Right forelimb (tissue), 1 donor: ENCODE measurements around the gene TSGA10IP.

Source experiments
- DNase-seq: peaks from one replicate; pipeline ENCODE4 v3.0.0-alpha.2; 2018

Gene TSGA10IP

DNA sequence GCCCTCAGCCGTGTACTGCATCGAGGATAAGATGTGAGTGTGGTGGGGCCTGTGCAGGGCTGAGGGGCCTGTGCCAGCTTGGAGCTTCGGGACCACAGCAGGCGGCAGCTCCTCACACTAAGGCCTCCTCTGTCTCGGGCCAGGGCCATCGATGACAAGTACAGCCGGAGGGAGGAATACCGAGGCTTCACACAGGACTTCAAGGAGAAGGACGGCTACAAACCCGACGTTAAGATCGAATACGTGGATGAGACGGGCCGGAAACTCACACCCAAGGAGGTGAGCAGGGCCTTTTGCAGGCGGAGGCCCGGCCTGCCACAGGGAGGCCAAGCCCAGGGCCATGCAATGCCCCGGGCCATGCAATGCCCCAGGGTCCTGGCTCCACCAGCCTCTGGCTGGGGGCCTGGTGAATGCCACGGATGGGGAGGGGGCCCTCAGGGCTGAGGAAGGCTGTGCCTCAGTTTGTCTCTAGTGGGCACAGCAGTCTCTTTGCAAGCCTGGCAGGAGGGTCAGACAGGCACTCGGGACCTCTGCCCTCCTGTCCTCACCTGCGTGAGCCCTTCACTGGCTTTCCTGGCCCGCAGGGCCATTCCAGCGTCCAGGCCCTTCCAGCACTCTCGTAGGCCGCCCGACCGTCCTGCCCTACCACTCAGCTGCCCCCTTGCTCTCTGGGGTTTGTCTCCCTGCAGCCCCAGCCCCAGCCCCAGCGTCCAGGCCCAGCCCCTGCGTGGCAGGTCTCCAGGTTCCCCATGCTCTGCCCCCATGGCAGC is 32.5 kb downstream of the TSGA10IP start:
- no peak for DNase-seq

- no peak for DNase-seq
Measured at GRCh38 chr11:65978391-65979238, 33.3 kb downstream of the TSGA10IP start.

GRCh38 chr11:65979261-65979759 is 34.0 kb downstream of the TSGA10IP start:
- DNase-seq, result no peak

- no peak for DNase-seq
Measured at GRCh38 chr11:65981101-65981740, 35.9 kb downstream of the TSGA10IP start.

DNA sequence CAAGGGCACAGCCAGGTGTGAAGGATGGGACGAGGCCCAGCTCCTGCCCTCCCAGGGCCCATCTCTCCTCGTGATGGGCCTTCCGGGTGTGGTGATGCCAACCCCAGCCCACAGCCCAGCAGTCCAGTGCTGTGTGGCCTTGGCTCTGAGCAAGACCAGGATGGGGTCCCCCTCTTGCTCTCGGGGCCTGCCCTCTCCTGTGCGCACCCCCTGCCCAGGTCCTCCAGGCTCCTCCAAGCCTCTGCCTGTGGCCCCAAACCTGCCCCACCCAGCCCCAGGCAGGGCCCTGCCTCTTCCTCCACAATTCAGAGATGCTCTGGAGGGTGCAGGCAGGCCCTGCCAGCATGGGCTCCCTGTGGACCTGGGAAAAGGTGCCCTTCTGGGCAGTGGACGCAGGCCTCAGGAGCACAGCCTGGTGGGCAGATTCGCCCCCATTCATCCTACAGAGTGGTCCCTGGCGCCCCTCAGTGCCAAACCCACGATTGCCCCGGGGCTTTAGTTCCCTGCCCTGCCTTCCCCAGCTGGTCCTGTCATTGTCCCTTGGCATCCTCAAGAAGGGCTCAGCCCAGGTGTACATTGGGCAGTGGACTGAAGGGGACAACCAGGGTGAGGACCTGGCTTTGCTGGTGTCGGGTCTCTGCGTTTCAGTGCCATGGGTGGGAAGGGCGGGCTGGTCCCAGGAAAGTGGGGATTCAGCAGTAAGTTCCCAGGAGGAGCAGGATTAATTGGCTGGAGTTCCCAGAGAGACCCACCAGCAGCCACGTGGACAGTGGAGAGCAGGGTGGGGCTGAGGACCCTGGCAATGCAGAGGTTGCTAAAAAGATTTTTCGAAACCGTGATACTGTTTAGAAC is 36.9 kb downstream of the TSGA10IP start:
- no peak for DNase-seq

- DNase-seq, result no peak
Measured at GRCh38 chr11:65982824-65983588, 37.7 kb downstream of the TSGA10IP start.

GRCh38 chr11:65983589-65983987 is 38.3 kb downstream of the TSGA10IP start:
- no peak for DNase-seq

- DNase-seq, result no peak
Measured at GRCh38 chr11:65987336-65987735, 42.1 kb downstream of the TSGA10IP start.

DNA sequence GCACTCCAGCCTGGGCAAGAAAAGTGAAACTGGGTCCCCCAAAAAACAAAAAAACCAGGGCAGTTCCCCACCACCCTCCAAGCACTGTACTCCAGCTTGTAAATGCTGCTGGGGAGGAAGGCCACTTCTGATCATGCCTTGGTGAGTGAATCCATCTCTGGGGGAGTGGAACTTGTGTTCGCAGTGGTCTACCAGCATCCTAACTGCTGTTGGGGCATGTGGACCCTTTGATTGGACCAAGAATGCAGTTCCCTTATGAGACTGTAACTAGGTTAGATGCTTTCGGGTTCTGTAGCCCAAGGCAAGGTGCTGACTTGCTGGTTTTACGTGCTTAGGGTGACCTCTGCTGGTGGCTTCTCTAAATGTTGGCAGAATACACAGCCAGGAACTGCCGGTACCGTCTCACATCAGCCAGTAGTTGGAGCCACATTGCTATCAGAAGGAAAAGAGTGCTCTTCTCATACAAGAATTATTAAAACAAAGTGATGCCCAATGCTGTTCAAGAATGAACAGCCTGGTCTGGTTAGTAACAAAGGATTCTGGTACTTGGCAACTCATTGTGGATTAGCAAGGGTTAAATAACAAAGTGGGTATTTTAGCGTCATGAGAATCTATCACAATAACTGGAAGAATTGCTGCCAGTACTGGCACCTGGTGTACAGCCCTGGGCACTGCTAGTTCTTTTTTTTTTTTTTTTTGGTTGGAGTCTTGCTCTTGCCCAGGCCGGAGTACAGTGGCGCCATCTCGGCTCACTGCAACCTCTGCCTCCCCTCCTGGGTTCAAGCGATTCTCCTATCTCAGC is 43.7 kb downstream of the TSGA10IP start:
- DNase-seq, result peak; percentile 91

DNA sequence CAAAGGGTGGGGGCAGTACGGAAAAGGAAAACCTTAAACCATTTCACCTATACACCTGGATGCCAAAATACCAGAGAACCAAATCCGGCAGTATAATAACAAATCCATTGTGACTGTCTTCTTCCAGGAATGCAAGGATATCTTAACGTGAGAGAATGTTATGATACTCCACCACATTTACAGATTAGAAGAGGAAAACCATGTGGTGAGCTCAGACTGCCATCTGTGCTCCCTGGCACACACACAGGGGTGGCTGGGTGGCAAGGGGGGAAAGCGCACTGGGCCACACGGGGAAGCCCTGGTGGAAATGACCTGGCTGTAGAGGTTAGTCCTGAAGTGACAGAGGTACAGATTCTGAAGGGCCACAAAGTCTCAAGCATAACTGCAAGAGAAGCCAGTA is 46.8 kb downstream of the TSGA10IP start:
- no peak for DNase-seq

- no peak for DNase-seq
Measured at GRCh38 chr11:65997286-65997685, 52.0 kb downstream of the TSGA10IP start.

GRCh38 chr11:66001942-66002647 is 56.8 kb downstream of the TSGA10IP start, which contains the start of the genes BANF1 and EIF1AD:
TSS of gene BANF1 (plus strand) at chr11:66002503. CDS start at chr11:66003251, 748 bp downstream.
TSS of gene EIF1AD (minus strand) at chr11:66002157. CDS start at chr11:66000389, 1,768 bp downstream.
- peak; percentile 97 for DNase-seq

GRCh38 chr11:66002648-66003225 is 57.5 kb downstream of the TSGA10IP start:
- DNase-seq, result peak; percentile 74

GRCh38 chr11:66003291-66003690 is 58.0 kb downstream of the TSGA10IP start:
- no peak for DNase-seq

DNA sequence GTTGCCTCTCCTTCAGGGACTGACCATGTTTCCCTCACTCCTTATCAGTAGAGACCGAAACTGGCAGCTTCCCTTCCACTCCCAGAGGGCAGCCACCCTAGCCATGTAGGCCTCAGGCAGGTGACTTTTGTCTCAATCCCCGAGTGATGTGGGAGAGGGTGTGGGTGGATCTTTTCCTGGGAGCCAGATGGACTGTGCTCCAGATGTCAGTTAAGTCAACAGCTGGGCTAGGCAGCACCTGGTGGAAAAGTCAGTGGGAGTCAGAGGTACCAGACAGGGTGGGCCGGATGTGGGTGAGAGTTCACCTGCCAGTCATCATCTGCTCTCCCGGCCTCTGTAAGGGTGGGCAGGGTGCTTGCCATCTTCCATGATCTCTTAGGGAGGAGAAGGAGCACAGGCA is 58.9 kb downstream of the TSGA10IP start:
- no peak for DNase-seq

GRCh38 chr11:66006134-66006890 is 61.0 kb downstream of the TSGA10IP start:
- no peak for DNase-seq

DNA sequence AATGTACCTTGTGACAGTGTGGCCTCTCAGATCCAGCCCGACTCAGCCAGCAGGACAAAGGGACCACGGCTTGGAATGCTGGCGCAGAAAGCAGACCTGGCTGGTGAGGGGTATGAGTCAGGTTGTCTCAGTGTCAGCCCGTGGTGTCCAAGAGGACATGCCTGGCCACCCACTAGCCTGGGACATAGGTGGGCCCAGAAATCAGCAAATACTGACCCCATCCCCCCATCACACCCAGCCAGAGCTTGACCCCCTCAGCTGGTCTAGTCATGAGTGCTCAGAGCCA is 61.6 kb downstream of the TSGA10IP start:
- no peak for DNase-seq

GRCh38 chr11:66007201-66007634 is 61.9 kb downstream of the TSGA10IP start:
- DNase-seq, result no peak

- no peak for DNase-seq
Measured at GRCh38 chr11:66008095-66008467, 62.8 kb downstream of the TSGA10IP start.
